Measurements from ENCODE around the gene VPS11. TPM values are rescaled to one million over a fixed set of nuclear protein-coding genes. Genes with fewer than 3 reads are reported as not detected.
A peak's percentile ranks its signal among the peaks of the same experiment; 100 is the strongest.

VPS11 gene
- total RNA-seq, 1 donor from 2014 or later = 30.1 TPM

DNA sequence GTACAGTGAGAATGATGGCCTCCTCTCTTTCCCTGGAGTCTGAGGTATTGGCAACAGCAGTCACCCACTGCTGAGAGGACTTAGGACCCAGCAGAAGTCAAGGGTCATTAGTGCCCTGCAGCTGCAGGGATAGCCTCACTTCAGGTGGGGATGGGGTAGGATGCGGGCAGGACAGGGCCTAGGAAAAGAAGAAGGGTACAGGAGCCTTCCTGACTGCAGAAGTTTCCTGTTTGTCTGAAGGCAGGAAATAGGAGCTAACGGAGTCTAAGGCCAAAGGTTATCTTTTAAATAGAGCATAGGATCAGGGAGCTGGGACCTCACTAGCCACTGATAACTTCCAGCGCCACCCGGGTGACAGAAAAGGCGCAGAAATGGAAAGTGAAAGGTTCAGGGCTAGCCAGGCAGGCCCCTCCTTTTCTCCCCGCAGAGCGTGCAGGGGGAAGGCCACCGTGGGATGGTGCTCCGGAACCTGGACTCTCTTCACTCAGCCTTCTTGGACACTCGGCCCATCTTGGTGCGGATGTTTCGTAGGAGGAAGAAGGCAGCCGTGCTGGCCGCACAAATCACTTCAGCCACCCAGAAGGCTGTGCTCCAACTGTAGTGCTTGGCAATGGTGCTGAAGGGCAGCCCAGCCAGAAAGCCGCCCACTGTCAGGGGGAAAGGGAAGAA lies 43.1 kb upstream of the VPS11 start:
- Mint-ChIP-seq H3K27me3 (ENCODE audit: low read depth) (no peaks in the 10 kb centered on the region), H3K9me3 (ENCODE audit: low read depth) (no peaks in the 10 kb centered on the region), H3K27ac (ENCODE audit: unreplicated experiment) (peak overlapping the region; percentile 8), H3K4me3 (ENCODE audit: unreplicated experiment) (no peak overlapping the region), H3K4me1 (ENCODE audit: low read depth) (peaks cover 29% of the 10 kb centered on the region), H3K36me3 (ENCODE audit: low read depth) (peaks cover 13% of the 10 kb centered on the region)
- no peak for DNase-seq (ENCODE audit: low spot score)
- TF ChIP-seq, protein P1, sequence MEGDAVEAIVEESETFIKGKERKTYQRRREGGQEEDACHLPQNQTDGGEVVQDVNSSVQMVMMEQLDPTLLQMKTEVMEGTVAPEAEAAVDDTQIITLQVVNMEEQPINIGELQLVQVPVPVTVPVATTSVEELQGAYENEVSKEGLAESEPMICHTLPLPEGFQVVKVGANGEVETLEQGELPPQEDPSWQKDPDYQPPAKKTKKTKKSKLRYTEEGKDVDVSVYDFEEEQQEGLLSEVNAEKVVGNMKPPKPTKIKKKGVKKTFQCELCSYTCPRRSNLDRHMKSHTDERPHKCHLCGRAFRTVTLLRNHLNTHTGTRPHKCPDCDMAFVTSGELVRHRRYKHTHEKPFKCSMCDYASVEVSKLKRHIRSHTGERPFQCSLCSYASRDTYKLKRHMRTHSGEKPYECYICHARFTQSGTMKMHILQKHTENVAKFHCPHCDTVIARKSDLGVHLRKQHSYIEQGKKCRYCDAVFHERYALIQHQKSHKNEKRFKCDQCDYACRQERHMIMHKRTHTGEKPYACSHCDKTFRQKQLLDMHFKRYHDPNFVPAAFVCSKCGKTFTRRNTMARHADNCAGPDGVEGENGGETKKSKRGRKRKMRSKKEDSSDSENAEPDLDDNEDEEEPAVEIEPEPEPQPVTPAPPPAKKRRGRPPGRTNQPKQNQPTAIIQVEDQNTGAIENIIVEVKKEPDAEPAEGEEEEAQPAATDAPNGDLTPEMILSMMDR (IDR thresholded peaks at IDR 0.05) = no peak

DNA sequence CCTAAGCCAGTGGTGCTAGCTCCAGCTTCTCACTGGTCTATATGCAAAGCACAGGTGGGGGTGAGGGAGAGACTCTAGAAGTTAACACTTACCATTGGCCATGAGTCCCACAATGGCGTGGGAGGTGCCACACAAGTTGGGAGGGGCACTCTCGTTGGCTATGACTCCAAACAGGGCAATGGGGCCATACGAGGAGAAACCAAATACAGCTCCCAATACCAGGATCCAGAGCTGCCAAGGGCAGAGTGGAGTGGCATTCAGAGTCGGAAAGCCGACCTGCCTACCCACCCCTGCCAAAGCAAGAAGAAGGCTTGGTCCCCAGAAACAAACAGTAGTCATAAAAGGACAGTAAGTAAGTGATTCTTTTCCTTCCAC lies 42.5 kb upstream of the VPS11 start:
- peak overlapping the region; percentile 24 for H3K27ac Mint-ChIP-seq (ENCODE audit: unreplicated experiment)
- H3K4me3 Mint-ChIP-seq (ENCODE audit: unreplicated experiment) = no peak overlapping the region
- H3K36me3 Mint-ChIP-seq (ENCODE audit: low read depth) = peaks cover 12% of the 10 kb centered on the region
- H3K9me3 Mint-ChIP-seq (ENCODE audit: low read depth) = no peaks in the 10 kb centered on the region
- peak; percentile 41 for DNase-seq (ENCODE audit: low spot score)
- H3K27me3 Mint-ChIP-seq (ENCODE audit: low read depth) = no peaks in the 10 kb centered on the region
- peaks cover 29% of the 10 kb centered on the region for H3K4me1 Mint-ChIP-seq (ENCODE audit: low read depth)
- TF ChIP-seq, protein P1 (IDR thresholded peaks at IDR 0.05) = no peak

DNA sequence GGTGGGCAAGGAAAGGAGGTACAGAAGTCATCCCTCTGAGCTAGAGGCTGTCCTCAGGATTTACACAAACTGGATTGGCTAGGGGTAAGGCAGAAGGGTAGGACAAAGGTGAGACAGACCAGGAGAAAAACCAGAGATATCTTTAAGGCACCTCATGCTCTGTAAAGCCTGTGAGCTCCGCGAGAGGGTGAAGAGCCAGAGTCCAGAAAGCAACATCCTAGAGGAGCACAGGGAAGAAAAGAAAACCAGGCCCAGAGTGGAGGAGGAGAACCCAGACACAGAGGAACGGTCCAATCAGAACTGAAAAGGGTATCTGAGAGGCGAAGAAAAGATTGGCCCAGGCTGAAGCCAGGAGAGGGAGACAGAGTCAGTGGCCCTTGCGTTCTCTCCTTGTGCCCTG lies 42.1 kb upstream of the VPS11 start:
- no peak for DNase-seq (ENCODE audit: low spot score)
- Mint-ChIP-seq H3K27me3 (ENCODE audit: low read depth) (no peaks in the 10 kb centered on the region), H3K4me1 (ENCODE audit: low read depth) (peaks cover 24% of the 10 kb centered on the region), H3K27ac (ENCODE audit: unreplicated experiment) (peak overlapping the region; percentile 24), H3K9me3 (ENCODE audit: low read depth) (no peaks in the 10 kb centered on the region), H3K4me3 (ENCODE audit: unreplicated experiment) (no peak overlapping the region), H3K36me3 (ENCODE audit: low read depth) (peaks cover 11% of the 10 kb centered on the region)
- TF ChIP-seq, protein P1 (IDR thresholded peaks at IDR 0.05) = no peak

DNA sequence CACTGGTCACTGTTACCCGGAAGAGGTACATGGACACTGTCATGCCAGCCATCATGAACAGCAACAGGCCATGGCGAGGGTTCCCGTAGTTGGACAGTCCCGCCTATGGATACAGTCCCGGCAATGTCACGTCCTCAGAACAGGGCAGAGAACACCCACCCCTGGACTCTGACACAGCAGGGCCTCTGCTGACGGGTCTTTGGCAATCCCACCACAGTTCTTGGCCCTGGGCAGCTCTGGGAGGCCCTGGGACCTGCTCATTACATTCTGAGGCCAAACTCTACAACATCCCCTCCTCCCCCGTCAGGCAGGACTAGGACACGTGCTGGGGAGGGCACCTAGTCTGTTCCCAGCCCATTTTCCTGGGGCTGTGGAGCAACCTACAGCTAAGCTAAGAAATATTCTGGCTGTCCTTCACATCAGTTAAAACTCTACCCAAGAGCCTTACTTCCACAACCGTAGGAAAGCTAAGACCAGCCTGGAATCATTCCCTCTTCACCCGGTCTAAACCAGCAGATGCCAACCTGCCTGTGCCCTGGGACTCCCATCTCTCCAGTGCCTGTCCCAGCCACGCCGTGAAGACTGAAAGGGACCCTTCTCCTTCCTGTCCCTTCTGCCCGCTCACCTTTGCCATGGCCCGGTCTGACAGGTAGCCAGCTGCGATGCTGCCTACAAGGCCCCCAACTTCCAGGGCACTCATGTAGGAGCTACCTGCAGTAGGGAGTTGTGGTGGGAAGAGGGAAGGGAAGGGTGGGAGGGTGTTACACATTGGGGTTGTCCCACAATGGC lies 41.4 kb upstream of the VPS11 start:
- Mint-ChIP-seq H3K9me3 (ENCODE audit: low read depth) (no peaks in the 10 kb centered on the region), H3K27ac (ENCODE audit: unreplicated experiment) (no peak overlapping the region), H3K4me3 (ENCODE audit: unreplicated experiment) (no peak overlapping the region), H3K27me3 (ENCODE audit: low read depth) (no peaks in the 10 kb centered on the region), H3K4me1 (ENCODE audit: low read depth) (peaks cover 24% of the 10 kb centered on the region), H3K36me3 (ENCODE audit: low read depth) (peaks cover 11% of the 10 kb centered on the region)
- TF ChIP-seq, protein P1 (IDR thresholded peaks at IDR 0.05) = no peak
- DNase-seq (ENCODE audit: low spot score) = peak; percentile 72

DNA sequence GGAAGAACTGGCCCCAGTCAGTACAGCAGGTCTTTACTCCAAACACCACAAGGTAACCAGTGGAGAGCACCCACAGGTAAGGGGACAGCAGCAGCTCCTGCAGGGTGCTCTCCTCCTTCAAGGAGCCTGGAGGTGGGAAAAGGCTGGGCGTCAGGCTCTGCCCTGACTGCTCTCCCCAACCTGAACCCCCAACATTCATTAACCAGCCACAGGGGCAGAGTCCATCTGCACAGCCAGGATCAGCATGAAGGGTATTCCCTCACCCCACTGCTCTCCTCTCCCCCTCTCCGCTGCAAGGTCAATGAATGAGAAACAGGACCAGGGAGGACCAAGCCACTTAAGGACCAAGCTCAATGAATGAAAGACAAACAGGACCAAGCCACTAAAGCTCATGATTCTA lies 40.6 kb upstream of the VPS11 start:
- Mint-ChIP-seq H3K4me3 (ENCODE audit: unreplicated experiment) (no peak overlapping the region), H3K27me3 (ENCODE audit: low read depth) (no peaks in the 10 kb centered on the region), H3K4me1 (ENCODE audit: low read depth) (peaks cover 20% of the 10 kb centered on the region), H3K27ac (ENCODE audit: unreplicated experiment) (no peak overlapping the region), H3K36me3 (ENCODE audit: low read depth) (peaks cover 11% of the 10 kb centered on the region), H3K9me3 (ENCODE audit: low read depth) (no peaks in the 10 kb centered on the region)
- TF ChIP-seq, protein P1 (IDR thresholded peaks at IDR 0.05) = no peak
- DNase-seq (ENCODE audit: low spot score) = peak; percentile 32
